Activated naive CD8-positive, alpha-beta T cell treated with anti-CD3 and anti-CD28 coated beads, Interleukin-2, amount 50 U/mL, for 16 hours (primary cell): Measurements from ENCODE around the gene INVS.
A peak's percentile ranks its signal among the peaks of the same experiment; 100 is the strongest.
"Not testable (repeated sequence)": the region's sequence is repeated elsewhere in the genome, so short reads cannot be mapped to it uniquely, and the experiment has no call there.

Source experiments
- DNase-seq: peaks from one replicate; pipeline ENCODE4 v3.0.0-alpha.2; 2020; ENCODE audit warnings: low read depth, low spot score

INVS gene, protein sequence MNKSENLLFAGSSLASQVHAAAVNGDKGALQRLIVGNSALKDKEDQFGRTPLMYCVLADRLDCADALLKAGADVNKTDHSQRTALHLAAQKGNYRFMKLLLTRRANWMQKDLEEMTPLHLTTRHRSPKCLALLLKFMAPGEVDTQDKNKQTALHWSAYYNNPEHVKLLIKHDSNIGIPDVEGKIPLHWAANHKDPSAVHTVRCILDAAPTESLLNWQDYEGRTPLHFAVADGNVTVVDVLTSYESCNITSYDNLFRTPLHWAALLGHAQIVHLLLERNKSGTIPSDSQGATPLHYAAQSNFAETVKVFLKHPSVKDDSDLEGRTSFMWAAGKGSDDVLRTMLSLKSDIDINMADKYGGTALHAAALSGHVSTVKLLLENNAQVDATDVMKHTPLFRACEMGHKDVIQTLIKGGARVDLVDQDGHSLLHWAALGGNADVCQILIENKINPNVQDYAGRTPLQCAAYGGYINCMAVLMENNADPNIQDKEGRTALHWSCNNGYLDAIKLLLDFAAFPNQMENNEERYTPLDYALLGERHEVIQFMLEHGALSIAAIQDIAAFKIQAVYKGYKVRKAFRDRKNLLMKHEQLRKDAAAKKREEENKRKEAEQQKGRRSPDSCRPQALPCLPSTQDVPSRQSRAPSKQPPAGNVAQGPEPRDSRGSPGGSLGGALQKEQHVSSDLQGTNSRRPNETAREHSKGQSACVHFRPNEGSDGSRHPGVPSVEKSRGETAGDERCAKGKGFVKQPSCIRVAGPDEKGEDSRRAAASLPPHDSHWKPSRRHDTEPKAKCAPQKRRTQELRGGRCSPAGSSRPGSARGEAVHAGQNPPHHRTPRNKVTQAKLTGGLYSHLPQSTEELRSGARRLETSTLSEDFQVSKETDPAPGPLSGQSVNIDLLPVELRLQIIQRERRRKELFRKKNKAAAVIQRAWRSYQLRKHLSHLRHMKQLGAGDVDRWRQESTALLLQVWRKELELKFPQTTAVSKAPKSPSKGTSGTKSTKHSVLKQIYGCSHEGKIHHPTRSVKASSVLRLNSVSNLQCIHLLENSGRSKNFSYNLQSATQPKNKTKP

DNA sequence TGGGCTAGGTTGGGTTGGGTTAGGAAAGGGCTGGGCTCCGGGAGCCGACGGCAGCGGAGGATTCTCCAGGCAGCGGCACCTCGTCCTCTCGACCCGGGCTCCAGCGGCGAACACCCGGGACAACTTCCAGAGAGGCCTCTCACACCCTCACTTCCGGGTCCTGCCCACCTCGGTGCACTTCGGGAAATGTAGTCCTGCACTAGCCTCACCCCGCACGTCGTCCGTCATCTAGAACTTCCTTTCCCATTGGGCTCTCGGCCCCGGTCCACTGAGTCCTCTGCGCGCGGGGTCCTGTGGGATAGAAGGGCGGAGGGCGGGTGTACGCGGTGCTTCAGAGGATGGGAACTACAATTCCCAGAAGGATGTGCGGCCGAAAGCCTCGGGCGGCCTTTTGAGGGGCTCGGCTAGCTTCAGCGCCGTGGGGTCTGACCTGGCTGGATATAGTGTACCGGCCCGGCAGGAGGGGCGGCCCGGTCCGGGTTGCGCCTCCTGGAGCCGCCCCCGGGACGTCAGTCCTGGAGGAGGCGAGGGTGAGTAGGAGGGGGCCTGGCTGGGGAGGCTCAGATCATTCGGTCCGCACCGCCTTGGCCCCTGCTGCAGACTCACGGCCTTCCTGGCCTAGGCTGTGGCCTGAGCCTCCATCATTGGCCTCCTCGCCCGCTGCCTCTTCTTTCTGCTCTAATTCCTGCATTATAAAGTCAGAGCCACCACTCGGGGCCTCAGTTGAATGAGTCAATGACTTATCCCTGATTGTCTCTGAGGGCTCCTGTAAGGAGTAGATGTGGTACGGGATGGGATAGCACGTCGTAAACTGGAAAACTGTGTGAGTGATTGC is at the start of gene INVS, which contains the start of gene ERP44:
Gene INVS (plus strand): TSS at position 357 of the 835 bp plus-strand sequence. CDS start 5,279 bp downstream, outside the sequence.
Gene ERP44 (minus strand): TSS at position 114 of the 835 bp plus-strand sequence. CDS start 160 bp downstream, outside the sequence.
- peak; percentile 96 for DNase-seq

DNA sequence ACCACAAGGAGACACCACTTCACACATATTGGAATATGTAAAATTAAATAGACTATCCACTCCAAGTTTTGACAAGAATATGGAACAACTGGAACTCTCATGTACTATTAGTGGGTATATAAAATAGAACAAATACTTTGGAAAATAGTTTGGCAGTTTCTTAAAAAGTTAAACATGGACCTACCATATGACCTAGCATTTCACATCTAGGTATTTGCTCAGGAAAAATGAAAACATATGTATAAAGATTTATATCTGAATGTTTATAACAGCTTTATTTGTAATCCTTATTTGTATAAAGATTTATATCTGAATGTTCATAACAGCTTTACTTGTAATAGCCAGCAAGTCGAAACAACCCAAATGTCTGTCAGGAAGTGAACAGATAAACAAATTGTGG is 49.5 kb upstream of the INVS start:
- no peak for DNase-seq

DNA sequence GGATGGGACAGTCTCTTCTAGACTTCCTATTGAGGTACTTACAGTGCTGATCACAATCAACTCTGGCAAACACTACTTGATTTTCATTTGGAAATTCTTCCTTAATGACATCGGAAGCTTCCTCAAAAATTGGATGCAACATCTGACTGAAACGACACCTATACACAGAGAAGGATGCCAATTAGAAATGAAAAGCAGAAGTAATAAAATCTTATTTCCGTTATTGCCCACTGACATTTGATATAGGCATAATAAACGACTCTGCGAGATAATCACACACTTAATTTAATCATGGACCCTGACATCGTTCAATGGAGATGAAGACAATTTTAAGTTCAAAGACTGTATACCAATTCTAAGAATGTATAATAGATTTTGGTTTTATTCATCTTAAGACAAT is 46.7 kb upstream of the INVS start:
- no peak for DNase-seq

DNA sequence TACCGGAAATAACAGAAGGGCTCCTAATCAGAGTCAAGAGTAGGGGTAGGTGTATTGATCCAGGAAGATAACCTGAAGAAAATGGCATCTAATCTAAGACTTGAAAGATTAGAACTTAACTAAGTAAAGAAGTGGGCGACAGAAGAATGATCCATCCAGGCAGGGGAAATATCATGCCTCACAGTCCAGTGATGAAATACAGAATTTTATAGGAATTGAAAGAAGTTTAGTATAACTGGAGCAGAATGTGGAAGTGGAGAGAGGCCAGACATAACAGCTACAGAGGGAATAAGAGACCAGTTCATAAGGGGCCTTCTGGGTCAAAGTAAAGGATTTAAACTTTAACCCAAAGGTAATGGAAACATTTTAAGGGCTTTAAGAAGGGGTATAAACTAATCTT is 42.5 kb upstream of the INVS start:
- DNase-seq = no peak

DNA sequence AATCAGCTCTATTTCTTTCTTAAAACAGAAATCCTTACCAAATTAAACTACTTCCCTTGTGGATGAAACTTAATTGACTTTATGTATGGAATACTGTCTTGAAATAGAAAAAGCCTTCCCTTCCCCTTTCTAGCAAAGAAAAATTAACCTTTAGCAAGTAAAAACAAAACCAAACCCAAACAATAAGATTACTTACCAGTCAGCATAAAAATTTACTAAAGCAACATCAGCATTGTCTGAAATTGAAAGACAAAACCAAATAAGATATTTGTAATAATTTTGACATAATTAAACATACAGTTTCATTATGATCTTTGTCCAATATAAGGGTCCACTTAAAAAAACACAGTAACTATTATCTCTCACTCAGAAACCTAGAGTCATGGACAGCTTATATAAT is 41.4 kb upstream of the INVS start:
- no peak for DNase-seq

DNA sequence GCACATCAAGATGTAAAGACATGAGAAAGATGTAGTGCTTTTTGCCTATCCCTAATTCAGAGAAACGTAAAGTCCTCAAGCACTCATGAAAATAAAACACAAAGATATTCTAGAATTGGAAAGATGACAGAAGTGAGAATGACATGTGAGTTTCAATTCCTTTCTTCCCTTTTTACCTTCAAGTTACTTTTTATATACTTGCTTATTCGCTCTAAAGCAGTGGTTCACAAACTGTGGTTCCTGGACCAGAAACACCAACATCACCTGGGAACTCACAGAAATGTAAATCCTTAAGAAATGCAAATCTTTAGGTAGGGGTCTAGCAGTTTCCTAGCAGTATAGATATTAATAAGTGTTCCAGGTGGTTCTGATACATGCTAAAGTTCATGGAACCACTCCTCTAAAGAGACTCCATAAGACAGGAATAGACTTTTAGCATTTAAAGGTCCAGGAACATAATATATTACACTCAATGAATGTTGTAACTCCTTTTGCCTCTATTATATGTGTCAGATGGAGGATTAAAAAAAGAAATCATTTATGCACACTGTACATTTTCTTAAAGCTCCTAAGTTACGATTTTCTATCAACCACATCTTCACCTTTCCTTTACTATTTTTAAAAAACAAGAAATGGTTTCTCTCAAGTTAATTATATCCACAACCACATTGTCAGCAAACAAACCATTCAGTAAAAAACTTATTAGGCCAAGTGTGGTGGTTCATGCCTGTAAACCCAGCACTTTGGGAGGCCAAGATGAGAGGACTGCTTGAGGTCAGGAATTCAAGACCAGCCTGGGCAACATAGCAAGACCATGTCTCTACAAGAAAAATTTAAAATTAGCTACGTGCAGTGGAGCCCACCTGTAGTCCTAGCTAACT is 40.1 kb upstream of the INVS start:
- DNase-seq = no peak

DNA sequence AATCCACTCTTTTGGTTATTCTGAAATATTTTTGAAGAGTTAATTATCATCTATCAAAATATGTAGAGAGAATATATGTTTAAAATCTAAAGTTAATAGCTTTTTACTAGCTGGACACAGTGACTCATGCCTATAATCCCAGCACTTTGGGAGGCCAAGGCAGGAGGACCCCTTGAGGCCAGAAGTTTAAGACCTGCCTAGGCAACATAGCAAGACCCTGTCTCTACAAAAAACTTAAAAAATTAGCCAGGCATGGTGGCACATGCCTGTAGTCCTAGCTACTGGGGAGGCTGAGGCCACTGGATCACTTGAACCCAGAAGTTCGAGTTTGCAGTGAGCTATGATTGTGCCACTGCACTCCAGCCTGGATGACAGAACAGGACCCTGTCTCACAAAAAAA is 36.4 kb upstream of the INVS start:
- not testable (repeated sequence) for DNase-seq

DNA sequence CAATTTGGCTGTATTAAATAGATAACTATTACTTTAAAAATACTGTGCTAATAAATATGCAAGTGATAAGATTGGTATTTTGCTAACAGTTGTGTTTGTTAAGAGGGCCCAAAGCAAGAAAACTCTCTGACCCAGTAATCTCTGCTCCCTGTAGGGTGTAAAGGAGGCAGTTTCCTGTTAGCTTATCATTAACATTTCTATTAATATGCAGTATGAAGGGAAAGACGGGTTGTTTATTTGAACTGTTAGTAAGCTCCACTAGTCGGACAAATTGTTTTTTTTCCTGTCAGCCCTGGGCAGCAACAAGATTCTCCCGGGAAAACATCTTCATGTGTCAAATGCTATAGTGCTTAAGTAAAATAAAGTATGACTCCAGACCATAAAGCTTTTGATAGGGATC is 35.9 kb upstream of the INVS start:
- DNase-seq = no peak

DNA sequence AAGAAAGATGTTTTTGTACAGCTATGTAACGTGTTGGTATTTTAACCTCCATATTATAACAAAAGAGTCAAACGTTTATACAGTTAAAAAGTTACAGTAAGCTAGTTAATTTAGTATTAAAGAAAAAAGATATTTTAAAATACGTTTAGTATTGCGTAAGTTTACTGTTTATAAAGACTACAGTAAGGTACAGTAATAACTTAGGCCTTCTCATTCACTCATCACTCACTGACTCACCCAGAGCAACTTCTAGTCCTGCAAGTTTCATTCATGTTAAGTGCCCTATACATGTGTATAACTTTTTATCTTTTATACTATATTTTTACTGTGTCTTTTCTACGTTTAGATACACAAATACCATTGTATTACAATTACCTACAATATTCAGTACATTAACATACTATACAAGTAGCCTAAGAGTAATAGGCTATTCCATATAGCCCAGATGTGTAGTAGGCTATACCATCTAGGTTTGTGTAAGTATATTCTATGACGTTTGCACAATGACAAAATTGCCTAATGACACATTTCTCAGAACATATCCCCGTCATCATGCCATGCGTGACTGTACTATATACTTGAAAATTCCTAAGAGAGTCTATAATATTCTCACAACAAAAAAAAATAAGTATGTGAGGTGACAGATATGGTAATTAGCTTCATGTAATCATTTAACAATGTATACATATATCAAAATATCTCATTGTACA is 34.0 kb upstream of the INVS start:
- no peak for DNase-seq

DNA sequence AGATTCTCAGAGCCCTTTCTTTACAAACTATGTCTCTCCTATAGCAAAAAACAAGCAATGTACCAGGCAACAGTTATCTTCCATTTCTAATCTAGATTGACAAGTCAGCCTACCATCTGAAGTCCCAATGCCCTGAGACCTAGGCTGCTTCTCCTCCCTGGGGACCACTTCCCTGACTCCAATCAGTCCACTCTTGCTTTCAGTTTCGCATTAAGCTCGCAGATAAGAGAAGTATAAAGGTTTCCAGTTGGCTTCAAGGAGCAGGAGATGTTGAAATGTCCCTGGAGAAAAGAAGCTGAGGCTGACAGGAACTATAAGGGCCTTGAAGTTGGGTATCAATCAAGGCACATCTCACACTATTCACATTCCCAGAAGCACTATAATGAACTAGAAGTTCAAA is 32.5 kb upstream of the INVS start:
- DNase-seq = no peak

DNA sequence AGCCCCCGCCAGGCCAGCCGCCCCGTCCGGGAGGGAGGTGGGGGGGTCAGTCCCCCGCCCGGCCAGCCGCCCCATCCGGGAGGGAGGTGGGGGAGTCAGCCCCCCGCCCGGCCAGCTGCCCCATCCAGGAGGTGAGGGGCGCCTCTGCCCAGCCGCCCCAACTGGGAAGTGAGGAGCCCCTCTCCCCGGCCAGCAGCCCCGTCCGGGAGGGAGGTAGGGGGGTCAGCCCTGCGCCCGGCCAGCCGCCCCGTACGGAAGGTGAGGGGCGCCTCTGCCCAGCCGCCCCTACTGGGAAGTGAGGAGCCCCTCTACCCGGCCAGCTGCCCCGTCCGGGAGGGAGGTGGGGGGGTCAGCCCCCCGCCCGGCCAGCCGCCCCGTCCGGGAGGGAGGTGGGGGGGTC is 31.1 kb upstream of the INVS start:
- DNase-seq = not testable (repeated sequence)

DNA sequence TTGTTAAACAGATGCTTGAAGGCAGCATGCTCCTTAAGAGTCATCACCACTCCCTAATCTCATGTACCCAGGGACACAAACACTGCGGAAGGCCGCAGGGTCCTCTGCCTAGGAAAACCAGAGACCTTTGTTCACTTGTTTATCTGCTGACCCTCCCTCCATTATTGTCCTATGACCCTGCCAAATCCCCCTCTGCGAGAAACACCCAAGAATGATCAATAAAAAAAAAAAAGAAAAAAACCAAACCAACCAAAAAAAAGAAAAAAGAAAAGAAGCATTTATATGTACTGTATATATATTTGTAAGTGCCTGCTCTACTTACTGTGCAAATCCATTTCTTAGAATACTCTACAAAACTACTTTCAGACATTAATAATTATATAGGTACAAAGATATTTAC is 30.0 kb upstream of the INVS start:
- not testable (repeated sequence) for DNase-seq

DNA sequence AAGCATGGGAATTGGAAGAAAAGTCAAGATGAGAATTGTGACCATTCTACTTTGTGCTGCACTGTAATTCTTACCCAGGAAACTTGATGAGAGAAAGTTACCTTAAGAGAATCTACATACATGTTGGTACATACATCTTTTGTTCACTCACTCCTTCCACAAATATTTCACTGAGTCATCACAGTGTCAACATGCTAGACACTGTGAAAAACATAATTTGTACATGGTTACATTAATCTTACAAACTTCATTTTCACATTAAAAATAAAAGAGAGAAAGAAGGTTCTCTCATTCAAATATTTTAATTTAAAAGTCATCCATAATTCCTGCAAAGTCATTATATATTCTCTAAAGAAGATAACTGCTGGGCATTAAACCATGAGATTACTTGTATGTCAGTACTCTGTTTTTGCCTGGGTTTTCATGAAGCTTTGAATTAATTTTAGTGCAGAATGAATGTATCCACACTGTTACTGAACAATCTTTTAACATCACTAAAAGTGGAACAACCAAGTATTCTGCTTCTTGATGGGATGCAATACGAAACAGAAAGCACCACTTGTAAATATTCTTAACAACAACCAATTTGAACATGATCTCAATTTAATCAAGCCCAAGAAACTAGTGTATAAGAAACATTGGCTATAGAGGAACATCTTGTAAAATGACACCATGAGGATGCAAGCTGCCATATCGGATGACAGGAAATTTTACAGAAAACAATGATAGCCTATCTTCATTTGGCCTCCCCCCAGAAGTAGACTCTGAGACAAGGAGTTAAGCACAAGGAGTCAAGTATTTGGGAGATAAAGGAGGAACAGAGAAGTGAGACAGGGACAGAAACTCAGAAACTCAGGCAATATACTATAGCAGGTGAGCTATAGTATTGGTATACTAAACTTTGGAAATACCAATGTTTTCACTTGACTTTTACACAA is 28.7 kb upstream of the INVS start:
- DNase-seq = no peak

DNA sequence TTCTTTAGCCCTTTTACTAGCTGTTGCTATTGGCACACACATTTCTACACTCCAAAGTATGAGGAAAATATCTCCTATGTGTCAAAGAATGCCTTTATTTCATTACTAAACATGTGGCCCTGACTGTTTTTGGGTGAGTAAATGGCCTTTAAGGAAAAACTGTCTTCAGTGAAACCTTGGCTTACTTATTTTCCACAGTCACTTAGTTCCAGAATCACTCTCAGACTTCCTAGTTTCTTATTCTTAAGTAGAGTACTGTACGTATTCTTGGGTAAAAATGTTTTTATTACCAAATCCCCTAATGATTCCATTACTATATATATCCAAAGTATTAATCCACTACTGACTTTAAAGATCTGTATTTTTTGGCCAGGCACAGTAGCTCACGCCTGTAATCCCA is 27.8 kb upstream of the INVS start:
- no peak for DNase-seq

DNA sequence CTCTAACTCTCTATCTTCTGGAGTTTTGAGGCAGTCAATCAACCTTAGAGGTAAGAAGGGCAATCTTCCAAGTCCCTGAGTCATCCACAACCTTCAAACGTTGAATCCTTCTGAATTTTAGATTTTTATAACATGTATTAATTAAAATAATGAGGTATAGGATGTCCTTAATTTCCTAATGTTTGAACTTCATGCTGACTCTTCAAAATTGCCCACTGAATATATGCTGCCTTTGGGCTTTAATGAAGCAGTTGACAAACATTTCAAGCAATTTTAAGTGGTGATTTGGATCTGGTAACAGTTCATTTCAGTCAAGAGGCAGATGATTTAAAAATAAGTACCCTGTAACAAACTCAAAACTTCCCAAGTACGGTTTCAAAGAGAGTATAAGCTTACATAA is 26.2 kb upstream of the INVS start:
- DNase-seq = no peak

DNA sequence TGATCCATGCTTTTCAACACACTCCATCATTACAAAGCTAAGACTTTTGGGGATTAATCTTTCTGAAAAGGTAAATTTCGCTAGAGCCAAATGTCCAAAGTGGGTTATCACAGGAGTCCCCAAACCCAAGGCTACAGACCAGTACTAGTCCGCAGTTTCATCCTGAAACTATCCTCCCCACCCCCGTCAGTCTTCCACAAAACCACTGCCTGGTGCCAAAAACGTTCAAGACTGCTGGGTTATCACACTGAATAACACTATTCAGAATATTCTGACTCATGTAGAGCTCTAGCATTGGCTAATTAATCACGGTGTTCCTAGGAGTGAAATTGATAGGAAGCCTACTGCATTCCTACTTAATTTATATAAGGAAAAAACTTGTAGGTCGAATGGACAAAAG is 24.9 kb upstream of the INVS start:
- DNase-seq = no peak

DNA sequence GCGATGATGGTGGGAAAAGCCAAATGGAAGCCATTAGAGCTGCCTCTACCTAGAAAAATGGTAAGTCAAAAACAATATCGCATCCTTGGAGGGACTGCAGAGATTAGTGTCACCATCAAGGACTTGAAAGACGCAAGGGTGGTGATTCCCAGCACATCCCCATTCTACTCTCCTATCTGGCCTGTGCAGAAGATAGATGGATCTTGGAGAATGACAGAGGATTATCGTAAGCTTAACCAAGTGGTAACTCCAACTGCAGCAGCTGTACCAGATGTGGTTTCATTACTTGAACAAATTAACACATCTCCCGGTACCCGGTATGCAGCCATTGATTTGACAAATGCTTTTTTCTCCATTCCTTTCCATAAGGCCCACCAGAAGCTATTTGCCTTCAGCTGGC is 24.1 kb upstream of the INVS start:
- no peak for DNase-seq

DNA sequence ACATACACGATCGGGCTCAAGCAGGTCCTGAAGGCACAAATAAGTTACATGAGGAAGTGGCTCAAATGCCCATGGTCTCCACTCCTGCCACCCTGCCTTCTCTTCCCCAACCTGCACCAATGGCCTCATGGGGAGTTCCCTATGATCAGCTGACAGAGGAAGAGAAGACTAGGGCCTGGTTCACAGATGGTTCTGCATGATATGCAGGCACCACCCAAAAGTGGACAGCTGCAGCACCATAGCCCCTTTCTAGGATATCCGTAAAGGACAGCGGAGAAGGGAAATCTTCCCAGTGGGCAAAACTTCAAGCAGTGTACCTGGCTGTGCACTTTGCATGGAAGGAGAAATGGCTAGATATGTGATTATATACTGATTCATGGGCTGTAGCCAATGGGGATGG is 22.8 kb upstream of the INVS start:
- not testable (repeated sequence) for DNase-seq

DNA sequence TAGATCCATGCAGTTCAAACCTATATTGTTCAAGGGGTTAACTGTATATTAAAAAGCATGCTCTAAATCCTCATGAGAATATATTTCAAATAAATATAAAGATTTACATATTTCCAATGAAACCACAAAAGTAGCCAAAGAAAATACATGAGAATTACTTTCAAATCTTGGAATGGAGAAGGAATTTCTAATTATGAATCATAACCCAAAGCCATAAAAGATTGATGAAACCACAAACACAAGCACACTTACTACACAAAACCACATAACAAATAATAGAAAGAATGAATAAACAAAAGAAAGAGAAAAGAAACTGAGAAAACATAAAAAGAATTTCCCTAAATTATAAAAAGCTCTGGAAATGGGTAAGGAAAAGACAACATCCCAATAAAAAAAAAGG is 16.3 kb upstream of the INVS start:
- DNase-seq = no peak
